Naive thymus-derived CD4-positive, alpha-beta T cell (primary cell): ENCODE data around the gene TLE5. TPM values are rescaled to one million over a fixed set of nuclear protein-coding genes. Genes with fewer than 3 reads are reported as not detected.

ENCODE experiments used
- ATAC-seq: fragments of 150-1000 bp; cut with Tn5 transposase; 2 replicates; pipeline ENCODE4 v1.10.0; 2021; ENCODE audit warnings: mild to moderate bottlenecking, moderate library complexity
- CTCF ChIA-PET: fragments of 350-600 bp; sonication (Branson Sonifier 250); formaldehyde crosslinking; loops from one replicate; lab custom pipeline; 2021; ENCODE audit warnings: antibody characterized with exemption; lab: Charles Lee
- POLR2A ChIA-PET: fragments of 350-600 bp; sonication (Branson Sonifier 250); formaldehyde crosslinking; loops from one replicate; lab custom pipeline; 2021; ENCODE audit warnings: antibody characterized with exemption, inconsistent platforms; lab: Charles Lee
- DNase-seq, 9 donors: peaks; one replicate each; pipeline versions ENCODE4 v3.0.0 to v3.0.0-alpha.2; 2020 to 2022; ENCODE audit warnings: mixed read lengths in 1 of 9
- H3K27ac ChIP-seq: one replicate; pipeline ENCODE4 v1.7.0; 2013; ENCODE audit warnings: mild to moderate bottlenecking, low read depth, low read length, moderate library complexity
- H3K27me3 ChIP-seq, 2 donors: one replicate each; pipeline ENCODE4 v1.7.0; 2013; ENCODE audit warnings: low read length in 2 of 2, mild to moderate bottlenecking in 2 of 2, moderate library complexity in 2 of 2; ENCODE audit not compliant: control insufficient read depth in 2 of 2, insufficient read depth in 2 of 2
- H3K36me3 ChIP-seq, 3 experiments: 1 replicate in 2 of 3; 2 replicates in 1 of 3; pipeline ENCODE4 v1.7.0; 2013; ENCODE audit warnings: low read length in 3 of 3, mild to moderate bottlenecking in 3 of 3, moderate library complexity in 1 of 3; ENCODE audit not compliant: insufficient read depth in 3 of 3, control insufficient read depth in 2 of 3
- H3K4me1 ChIP-seq, 2 donors: one replicate each; pipeline ENCODE4 v1.7.0; 2013; ENCODE audit warnings: low read length in 2 of 2, mild to moderate bottlenecking in 2 of 2, moderate library complexity in 1 of 2; ENCODE audit not compliant: control insufficient read depth in 2 of 2, insufficient read depth in 2 of 2
- H3K4me3 ChIP-seq: 2 replicates; pipeline ENCODE4 v1.7.0; 2013; ENCODE audit warnings: mild to moderate bottlenecking, low read length
- H3K9me3 ChIP-seq, 3 experiments: 1 replicate in 2 of 3; 2 replicates in 1 of 3; pipeline ENCODE4 v1.7.0; 2013; ENCODE audit warnings: low read length in 3 of 3; ENCODE audit not compliant: control insufficient read depth in 2 of 3
- H3K27ac Mint-ChIP-seq, 9 donors: one replicate each; pipeline ENCODE4 v1.8.0; 2020 to 2022; ENCODE audit warnings: mixed read lengths in 9 of 9, mild to moderate bottlenecking in 8 of 9, moderate library complexity in 5 of 9, inconsistent platforms in 2 of 9
- H3K27me3 Mint-ChIP-seq, 5 donors: one replicate each; pipeline ENCODE4 v1.8.0; 2021 to 2022; ENCODE audit warnings: mixed read lengths in 5 of 5, mild to moderate bottlenecking in 1 of 5
- H3K36me3 Mint-ChIP-seq, 5 donors: one replicate each; pipeline ENCODE4 v1.8.0; 2020 to 2022; ENCODE audit warnings: mixed read lengths in 5 of 5, mild to moderate bottlenecking in 3 of 5, inconsistent platforms in 1 of 5
- H3K4me1 Mint-ChIP-seq, 7 donors: one replicate each; pipeline ENCODE4 v1.8.0; 2020 to 2022; ENCODE audit warnings: mixed read lengths in 7 of 7, mild to moderate bottlenecking in 3 of 7, inconsistent platforms in 1 of 7
- H3K4me3 Mint-ChIP-seq, 10 donors: one replicate each; pipeline ENCODE4 v1.8.0; 2020 to 2022; ENCODE audit warnings: mild to moderate bottlenecking in 10 of 10, mixed read lengths in 10 of 10, moderate library complexity in 6 of 10, inconsistent platforms in 2 of 10
- H3K9me3 Mint-ChIP-seq, 11 donors: one replicate each; pipeline ENCODE4 v1.8.0; 2020 to 2022; ENCODE audit warnings: mixed read lengths in 11 of 11, mild to moderate bottlenecking in 4 of 11, inconsistent platforms in 1 of 11, moderate library complexity in 1 of 11
- intact Hi-C, 2 donors: fragments of 100-400 bp; cut with micrococcal nuclease; formaldehyde crosslinking; loops; one replicate each; pipeline ENCODE4 v1.15.1; 2023
- polyA plus RNA-seq, 2 donors: library from polyadenylated mRNA; unstranded; fragments of 300-500 nt; fragmentation: Illumina TruSeq; gene quantifications; one replicate each; pipeline ENCODE4 v1.2.3, GENCODE V29; 2021
- total RNA-seq, 6 experiments: library from RNA in 5 of 6; stranded (reverse) in 5 of 6; gene quantifications; 1 replicate in 5 of 6; 2 replicates in 1 of 6; pipeline ENCODE4 v1.2.3 and lab custom pipeline; 2021 to 2026

Gene TLE5
- total and polyA plus RNA-seq, 7 experiments from 2014 or later: 643 to 1,102 (median 755) TPM

DNA sequence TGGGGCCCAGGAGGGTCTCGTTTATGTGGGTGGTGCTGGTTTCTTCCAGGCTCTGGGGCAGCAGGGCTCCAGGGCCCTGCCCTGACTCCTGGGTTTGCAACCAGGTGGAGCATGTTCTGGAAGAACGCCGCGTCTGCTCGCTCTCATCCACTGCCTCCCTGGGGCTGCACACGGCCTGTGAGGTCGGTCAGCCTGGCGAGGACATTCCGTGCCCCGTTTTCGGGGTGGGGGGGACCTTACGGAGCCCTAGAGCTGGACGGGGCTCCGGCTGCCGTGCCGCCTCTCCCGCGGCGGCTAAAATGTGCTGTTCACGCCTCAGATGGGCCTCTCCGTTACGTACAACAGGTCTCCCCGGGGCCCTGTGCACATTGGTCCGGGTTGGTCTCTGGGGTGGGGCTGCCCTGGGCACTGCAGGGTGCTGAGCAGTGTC is 35.2 kb upstream of the TLE5 start:
- ATAC-seq (no peak), DNase-seq (no peak)
- Mint-ChIP-seq H3K36me3 (no peaks in the 10 kb centered on the region), H3K27me3 (peaks cover 0 to 42% (median 5%) of the 10 kb centered on the region in 5 donors), H3K9me3 (no peaks in the 10 kb centered on the region), H3K27ac (peak overlapping the region in 5 of 9 donors; percentile 21 to 69 (median 62)), H3K4me1 (peaks cover 19 to 43% (median 28%) of the 10 kb centered on the region in 7 donors), H3K4me3 (peak overlapping the region in 2 of 10 donors; percentile 93 to 97)
- peaks cover 0 to 5% of the 10 kb centered on the region in 2 donors for H3K27me3 ChIP-seq
- peaks cover 20 to 38% of the 10 kb centered on the region in 2 donors for H3K4me1 ChIP-seq
- H3K36me3 ChIP-seq: no peaks in the 10 kb centered on the region
- intact Hi-C loops: no loop called here
- POLR2A ChIA-PET: interaction anchor here (0.9 kb wide), 1 partner anchor 60 kb away, joined by 3 read pairs; no protein-coding TSS in a partner anchor
- H3K4me3 ChIP-seq: no peak overlapping the region
- CTCF ChIA-PET: no interaction called here
- no peaks in the 10 kb centered on the region for H3K9me3 ChIP-seq
- H3K27ac ChIP-seq: no peak overlapping the region

DNA sequence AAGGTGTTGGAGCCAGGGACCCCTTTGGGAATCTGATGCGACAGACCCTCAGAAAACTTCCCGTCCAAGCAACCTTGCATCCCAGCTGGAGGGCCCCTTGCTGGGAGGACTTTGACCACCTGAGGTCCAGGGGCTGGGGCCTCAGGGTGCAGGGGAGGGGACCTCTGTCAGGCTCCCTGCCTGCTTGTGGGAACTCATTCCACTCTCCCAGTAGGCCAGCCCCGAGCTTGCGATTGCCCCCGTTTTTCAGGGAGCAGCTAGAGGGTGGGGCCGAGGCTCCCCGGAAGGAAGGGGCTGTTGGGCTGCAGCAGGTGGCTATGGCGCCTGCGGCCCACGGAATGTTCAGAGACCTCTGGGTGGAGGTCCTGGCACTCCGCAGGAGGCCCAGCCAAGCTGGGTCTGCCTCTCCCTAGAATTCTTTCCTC is 34.6 kb upstream of the TLE5 start:
- peaks cover 20 to 38% of the 10 kb centered on the region in 2 donors for H3K4me1 ChIP-seq
- H3K9me3 ChIP-seq: no peaks in the 10 kb centered on the region
- DNase-seq (no peak), ATAC-seq (no peak)
- intact Hi-C loops: no loop called here
- no peak overlapping the region for H3K4me3 ChIP-seq
- CTCF ChIA-PET: no interaction called here
- H3K36me3 ChIP-seq: no peaks in the 10 kb centered on the region
- H3K27me3 Mint-ChIP-seq: peaks cover 0 to 45% (median 5%) of the 10 kb centered on the region in 5 donors
- peaks cover 0 to 5% of the 10 kb centered on the region in 2 donors for H3K27me3 ChIP-seq
- H3K36me3 Mint-ChIP-seq: no peaks in the 10 kb centered on the region
- peak overlapping the region in 1 of 10 donors; percentile 85 for H3K4me3 Mint-ChIP-seq
- POLR2A ChIA-PET: interaction anchor here (0.9 kb wide), 1 partner anchor 60 kb away, joined by 3 read pairs; no protein-coding TSS in a partner anchor
- H3K27ac Mint-ChIP-seq: peak overlapping the region in 3 of 9 donors; percentile 2 to 94 (median 86)
- H3K9me3 Mint-ChIP-seq: no peaks in the 10 kb centered on the region
- peaks cover 17 to 43% (median 28%) of the 10 kb centered on the region in 7 donors for H3K4me1 Mint-ChIP-seq
- H3K27ac ChIP-seq: no peak overlapping the region

DNA sequence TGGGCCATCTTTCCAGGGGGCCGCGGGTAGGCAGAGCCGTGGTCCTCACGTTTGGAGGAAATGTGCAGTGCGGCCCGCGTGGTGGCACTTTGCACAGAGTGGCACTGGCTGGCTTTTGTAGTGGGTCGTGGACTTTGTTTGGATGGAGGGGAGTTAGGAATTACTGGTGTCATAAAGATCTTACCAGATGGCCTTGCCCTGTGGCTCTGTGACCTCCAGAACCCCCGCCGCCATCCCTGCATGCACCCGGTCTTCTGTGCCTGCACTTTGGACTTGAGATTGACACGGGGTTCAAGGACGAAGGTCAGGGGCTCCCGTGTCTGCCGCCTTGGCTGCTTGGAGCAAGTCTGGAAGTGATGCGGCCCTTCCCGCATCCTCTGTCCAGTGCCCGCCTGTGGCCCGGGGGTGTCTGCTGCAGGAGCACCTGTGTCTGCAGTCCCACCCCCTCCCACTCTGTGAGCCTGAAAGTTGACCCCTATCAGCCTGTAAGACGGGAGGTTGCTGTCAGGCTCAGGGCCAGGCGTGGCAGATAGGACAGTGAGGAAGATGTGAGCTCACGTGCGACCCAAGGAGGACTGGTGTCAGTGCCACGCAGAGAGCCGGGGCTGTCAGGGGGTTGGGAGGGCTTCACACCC is 34.1 kb upstream of the TLE5 start:
- peak overlapping the region; percentile 59 to 93 (median 86) for H3K4me3 Mint-ChIP-seq
- no peaks in the 10 kb centered on the region for H3K9me3 ChIP-seq
- H3K4me1 Mint-ChIP-seq: peaks cover 14 to 43% (median 28%) of the 10 kb centered on the region in 7 donors
- POLR2A ChIA-PET: interaction anchor here (0.8 to 1.4 kb wide), 4 partner anchors 44 to 59 kb away, joined by 3 to 7 read pairs (median 3); no protein-coding TSS in a partner anchor
- CTCF ChIA-PET: interaction anchor here (1.7 kb wide), 1 partner anchor 21 kb away, joined by 7 read pairs; no protein-coding TSS in a partner anchor
- no peak overlapping the region for H3K4me3 ChIP-seq
- H3K27me3 Mint-ChIP-seq: peaks cover 0 to 43% (median 5%) of the 10 kb centered on the region in 5 donors
- intact Hi-C loops: no loop called here
- H3K27ac Mint-ChIP-seq: peak overlapping the region in 7 of 9 donors; percentile 60 to 94 (median 86)
- H3K27ac ChIP-seq: peak overlapping the region; percentile 47
- H3K27me3 ChIP-seq: peaks cover 0 to 5% of the 10 kb centered on the region in 2 donors
- no peaks in the 10 kb centered on the region for H3K9me3 Mint-ChIP-seq
- no peaks in the 10 kb centered on the region for H3K36me3 Mint-ChIP-seq
- H3K4me1 ChIP-seq: peaks cover 20 to 38% of the 10 kb centered on the region in 2 donors
- ATAC-seq: no peak
- DNase-seq: no peak
- no peaks in the 10 kb centered on the region for H3K36me3 ChIP-seq

DNA sequence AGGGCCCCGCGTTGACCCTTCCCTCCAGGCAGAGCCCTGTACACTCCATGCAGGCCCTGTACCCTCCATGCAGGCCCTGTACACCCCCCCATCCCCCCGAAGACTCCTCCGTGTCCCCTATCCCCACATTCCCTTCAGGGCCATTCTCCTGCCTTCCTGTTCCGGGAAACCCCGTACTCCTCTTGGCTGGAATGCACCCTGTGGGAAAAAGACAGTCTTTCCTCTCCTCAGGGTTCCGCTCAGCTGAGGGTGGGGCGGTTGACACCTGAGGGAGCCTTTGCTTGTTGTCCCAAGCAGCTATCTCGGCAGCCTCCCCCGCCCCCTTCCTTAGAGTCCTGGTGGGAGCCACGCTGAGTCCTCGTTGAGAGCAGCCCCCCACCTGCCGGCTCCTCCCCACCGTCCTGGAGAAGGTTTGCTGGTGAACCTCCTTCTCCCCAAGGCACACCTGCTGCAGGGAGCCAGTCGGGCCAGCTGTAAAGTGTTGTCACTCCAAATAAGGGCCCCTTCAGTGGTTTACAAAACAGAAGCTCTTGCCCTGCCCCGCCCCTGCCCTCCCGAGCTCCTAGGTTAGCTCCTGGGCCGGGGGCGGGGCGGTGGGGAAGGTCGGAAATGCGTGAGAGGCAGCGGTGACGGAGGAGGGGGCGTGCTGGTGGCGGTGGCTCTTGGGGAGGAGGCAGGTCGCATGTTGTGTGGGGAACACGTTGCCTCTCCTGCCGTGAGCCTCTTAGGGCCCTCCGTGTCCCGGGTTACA is 33.3 kb upstream of the TLE5 start:
- ATAC-seq (peak; percentile 87), DNase-seq (peak in 8 of 9 donors; percentile 50 to 89 (median 80))
- Mint-ChIP-seq H3K4me1 (peaks cover 14 to 43% (median 28%) of the 10 kb centered on the region in 7 donors), H3K27ac (peak overlapping the region; percentile 37 to 94 (median 83)), H3K36me3 (no peaks in the 10 kb centered on the region), H3K4me3 (peak overlapping the region; percentile 59 to 93 (median 86)), H3K27me3 (peaks cover 0 to 41% (median 5%) of the 10 kb centered on the region in 5 donors), H3K9me3 (no peaks in the 10 kb centered on the region)
- H3K9me3 ChIP-seq: no peaks in the 10 kb centered on the region
- CTCF ChIA-PET: interaction anchor here (0.6 to 2.0 kb wide), 4 partner anchors 9 to 269 kb away, joined by 3 to 9 read pairs (median 5); no protein-coding TSS in a partner anchor
- POLR2A ChIA-PET: interaction anchor here (0.8 to 1.5 kb wide), 5 partner anchors 8 to 68 kb away, joined by 3 to 7 read pairs (median 3); no protein-coding TSS in a partner anchor
- intact Hi-C loops: loop anchor here in 1 of 2 donors (1.0 to 2.0 kb wide), 3 partner anchors 9 to 61 kb away; partner anchors contain the start of gene TLE5
- peak overlapping the region; percentile 52 for H3K27ac ChIP-seq
- H3K4me3 ChIP-seq: peak overlapping the region; percentile 48
- H3K27me3 ChIP-seq: peaks cover 0 to 5% of the 10 kb centered on the region in 2 donors
- H3K36me3 ChIP-seq: no peaks in the 10 kb centered on the region
- H3K4me1 ChIP-seq: peaks cover 20 to 38% of the 10 kb centered on the region in 2 donors

DNA sequence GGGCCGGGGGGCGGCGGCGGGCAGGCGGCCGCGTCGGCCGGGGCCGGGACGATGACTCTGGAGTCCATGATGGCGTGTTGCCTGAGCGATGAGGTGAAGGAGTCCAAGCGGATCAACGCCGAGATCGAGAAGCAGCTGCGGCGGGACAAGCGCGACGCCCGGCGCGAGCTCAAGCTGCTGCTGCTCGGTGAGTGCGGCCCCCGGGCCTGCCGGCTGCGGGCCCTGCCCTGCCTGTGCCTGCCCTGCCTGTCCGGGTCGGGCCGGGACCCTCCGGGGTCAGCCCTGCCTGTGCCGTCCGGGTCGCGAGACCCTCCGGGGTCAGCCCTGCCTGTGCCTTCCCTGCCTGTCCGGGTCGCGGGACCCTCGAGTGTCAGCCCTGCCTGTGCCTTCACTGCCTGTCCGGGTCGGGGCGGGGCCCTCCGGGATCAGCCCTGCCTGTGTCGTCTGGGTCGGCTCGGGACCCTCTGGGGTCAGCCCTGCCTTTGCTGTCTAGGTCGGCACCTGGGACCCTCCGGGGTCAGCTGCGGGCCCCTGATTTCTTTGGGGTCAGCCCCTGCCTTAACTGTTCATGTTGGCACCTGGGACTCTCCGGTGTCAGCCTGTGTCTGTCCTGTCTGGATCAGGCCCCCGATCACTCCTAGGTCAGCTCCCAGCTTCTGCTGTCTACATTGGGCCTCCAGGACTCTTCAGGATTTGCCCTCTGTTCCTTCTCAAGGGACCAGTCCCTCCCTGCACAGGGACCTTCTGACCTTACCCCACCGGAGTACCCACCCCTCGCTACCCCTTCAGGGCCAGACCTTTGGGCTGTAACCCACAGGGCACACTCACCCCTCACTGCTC is 32.5 kb upstream of the TLE5 start:
- Mint-ChIP-seq H3K9me3 (no peaks in the 10 kb centered on the region), H3K27me3 (peaks cover 0 to 43% (median 5%) of the 10 kb centered on the region in 5 donors), H3K36me3 (no peaks in the 10 kb centered on the region), H3K4me3 (peak overlapping the region; percentile 59 to 93 (median 86)), H3K4me1 (peaks cover 14 to 39% (median 28%) of the 10 kb centered on the region in 7 donors), H3K27ac (peak overlapping the region in 8 of 9 donors; percentile 37 to 91 (median 72))
- peak; percentile 10 for ATAC-seq
- no peaks in the 10 kb centered on the region for H3K9me3 ChIP-seq
- peak in 3 of 9 donors; percentile 27 to 45 (median 30) for DNase-seq
- peak overlapping the region; percentile 48 for H3K4me3 ChIP-seq
- H3K4me1 ChIP-seq: peaks cover 20 to 36% of the 10 kb centered on the region in 2 donors
- H3K36me3 ChIP-seq: no peaks in the 10 kb centered on the region
- H3K27me3 ChIP-seq: peaks cover 0 to 5% of the 10 kb centered on the region in 2 donors
- H3K27ac ChIP-seq: peak overlapping the region; percentile 52
- ChIA-PET CTCF (interaction anchor here (0.6 to 2.0 kb wide), 3 partner anchors 9 to 269 kb away, joined by 3 to 9 read pairs (median 7); no protein-coding TSS in a partner anchor), POLR2A (interaction anchor here (0.8 to 1.5 kb wide), 4 partner anchors 9 to 67 kb away, joined by 3 to 7 read pairs (median 4); no protein-coding TSS in a partner anchor)
- intact Hi-C loops: loop anchor here in 1 of 2 donors (1.0 to 2.0 kb wide), 3 partner anchors 9 to 60 kb away; partner anchors contain the start of gene TLE5
